CD14-positive monocyte (primary cell): ENCODE measurements around the gene PHF12. TPM values are rescaled to one million over a fixed set of nuclear protein-coding genes. Genes with fewer than 3 reads are reported as not detected.
"Not testable (repeated sequence)": the region's sequence is repeated elsewhere in the genome, so short reads cannot be mapped to it uniquely, and the experiment has no call there.

Source experiments
- DNase-seq, 3 donors: peaks; one replicate each; pipeline ENCODE4 v3.0.0-alpha.2; 2011 to 2022
- H2AFZ ChIP-seq: 2 replicates; pipeline ENCODE4 v1.6.0; 2012; ENCODE audit warnings: mild to moderate bottlenecking, low read depth, low read length, inconsistent platforms; ENCODE audit not compliant: insufficient read depth, poor library complexity, severe bottlenecking
- H3K27ac ChIP-seq, 2 donors: 1 replicate in 1 of 2; 2 replicates in 1 of 2; pipeline ENCODE4 v1.5.1; 2012 to 2013; ENCODE audit warnings: low read length in 2 of 2, control low read depth in 1 of 2, inconsistent platforms in 1 of 2, low read depth in 1 of 2, mild to moderate bottlenecking in 1 of 2
- H3K27me3 ChIP-seq, 2 donors: one replicate each; pipeline versions ENCODE4 v1.6.0 to v1.6.1; 2011 to 2013; ENCODE audit warnings: low read length in 2 of 2; ENCODE audit not compliant: control insufficient read depth in 2 of 2, insufficient read depth in 2 of 2
- H3K36me3 ChIP-seq, 2 donors: replicated peaks in 1 of 2; 1 replicate in 1 of 2; 2 replicates in 1 of 2; pipeline versions ENCODE4 v1.5.1 to v1.6.1; 2012 to 2013; ENCODE audit warnings: low read length in 2 of 2, control low read depth in 1 of 2, inconsistent platforms in 1 of 2, mild to moderate bottlenecking in 1 of 2; ENCODE audit not compliant: insufficient read depth in 2 of 2, control insufficient read depth in 1 of 2
- H3K4me1 ChIP-seq, 2 donors: 1 replicate in 1 of 2; 2 replicates in 1 of 2; pipeline versions ENCODE4 v1.5.1 to v1.6.1; 2012 to 2013; ENCODE audit warnings: low read length in 2 of 2, control low read depth in 1 of 2, inconsistent platforms in 1 of 2, mild to moderate bottlenecking in 1 of 2, moderate library complexity in 1 of 2; ENCODE audit not compliant: insufficient read depth in 2 of 2, control insufficient read depth in 1 of 2
- H3K4me2 ChIP-seq: replicated peaks from 2 replicates; pipeline ENCODE3; 2012; ENCODE audit warnings: low read length, moderate library complexity, mild to moderate bottlenecking; ENCODE audit not compliant: poor library complexity, severe bottlenecking; ENCODE audit errors: extremely low read depth
- H3K4me3 ChIP-seq, 3 experiments: fragments of 200-600 bp in 1 of 3; sonication (generic) in 1 of 3; replicated peaks in 1 of 3; 1 replicate in 2 of 3; 2 replicates in 1 of 3; pipeline ENCODE4 v1.5.1; 2011 to 2013; ENCODE audit warnings: low read length in 3 of 3, mild to moderate bottlenecking in 3 of 3, control low read depth in 2 of 3, low read depth in 2 of 3, inconsistent platforms in 1 of 3, moderate library complexity in 1 of 3
- H3K79me2 ChIP-seq: 2 replicates; pipeline ENCODE4 v1.6.0; 2012; ENCODE audit warnings: mild to moderate bottlenecking, control low read depth, inconsistent platforms, low read length, moderate library complexity; ENCODE audit not compliant: insufficient read depth
- H3K9ac ChIP-seq: 2 replicates; pipeline ENCODE4 v1.6.0; 2017; ENCODE audit warnings: low read length, mild to moderate bottlenecking; ENCODE audit not compliant: insufficient read depth, poor library complexity, severe bottlenecking
- H3K9me3 ChIP-seq, 2 donors: replicated peaks in 1 of 2; 1 replicate in 1 of 2; 2 replicates in 1 of 2; pipeline versions ENCODE4 v1.5.1 to v1.6.1; 2012 to 2013; ENCODE audit warnings: low read length in 2 of 2, control low read depth in 1 of 2; ENCODE audit not compliant: control insufficient read depth in 1 of 2, insufficient read depth in 1 of 2
- H4K20me1 ChIP-seq: 2 replicates; pipeline ENCODE4 v1.6.0; 2012; ENCODE audit warnings: mild to moderate bottlenecking, low read length, control low read depth, moderate library complexity; ENCODE audit not compliant: insufficient read depth
- H3K27ac Mint-ChIP-seq, 7 donors: one replicate each; pipeline ENCODE4 v1.8.0; 2020; ENCODE audit warnings: mild to moderate bottlenecking in 7 of 7, mixed read lengths in 7 of 7, moderate library complexity in 6 of 7, inconsistent platforms in 2 of 7
- H3K27me3 Mint-ChIP-seq, 3 donors: one replicate each; pipeline ENCODE4 v1.8.0; 2021 to 2022; ENCODE audit warnings: low read depth in 3 of 3, mild to moderate bottlenecking in 3 of 3, mixed read lengths in 3 of 3, moderate library complexity in 3 of 3, inconsistent platforms in 1 of 3
- H3K36me3 Mint-ChIP-seq, 2 donors: one replicate each; pipeline ENCODE4 v1.8.0; 2020; ENCODE audit warnings: mixed read lengths in 2 of 2, inconsistent platforms in 1 of 2, mild to moderate bottlenecking in 1 of 2
- H3K4me1 Mint-ChIP-seq: one replicate; pipeline ENCODE4 v1.8.0; 2020; ENCODE audit warnings: mild to moderate bottlenecking, mixed read lengths
- H3K4me3 Mint-ChIP-seq, 2 donors: one replicate each; pipeline ENCODE4 v1.8.0; 2020; ENCODE audit warnings: mild to moderate bottlenecking in 2 of 2, mixed read lengths in 2 of 2, moderate library complexity in 1 of 2
- H3K9me3 Mint-ChIP-seq, 7 donors: one replicate each; pipeline ENCODE4 v1.8.0; 2020 to 2022; ENCODE audit warnings: mixed read lengths in 7 of 7, mild to moderate bottlenecking in 6 of 7, moderate library complexity in 6 of 7, inconsistent platforms in 2 of 7
- CTCF ChIP-seq: fragments of 200-600 bp; IDR thresholded peaks from one replicate; pipeline ENCODE4 v1.8.0; 2022; ENCODE audit warnings: antibody characterized with exemption, mild to moderate bottlenecking
- WGBS: methylation state at CpG from one replicate; pipeline ENCODE4 v1.1.5; 2013; ENCODE audit warnings: missing lambda C conversion rate; ENCODE audit not compliant: insufficient coverage; 5-methylcytosine and 5-hydroxymethylcytosine counted together
- intact Hi-C, 2 donors: fragments of 100-400 bp; cut with micrococcal nuclease; formaldehyde crosslinking; loops; one replicate each; pipeline versions ENCODE4 v1.15.0 to v1.15.1; 2023
- polyA plus RNA-seq, 3 donors: library from polyadenylated mRNA; depleted of rRNA in 1 of 3; unstranded in 2 of 3; stranded (reverse) in 1 of 3; fragments of 300-500 nt in 2 of 3; fragments of >200 nt in 1 of 3; fragmentation: Illumina TruSeq in 2 of 3; gene quantifications; 1 replicate in 2 of 3; 2 replicates in 1 of 3; pipeline ENCODE4 v1.2.3, GENCODE V29; 2012 to 2021

Gene PHF12
- polyA plus RNA-seq, 3 donors, result 1.4 to 62.5 (median 2.5) TPM

GRCh38 chr17:28878981-28879380 lies 72.3 kb downstream of the PHF12 start:
- no peaks in the 10 kb centered on the region for H3K27me3 Mint-ChIP-seq
- peak overlapping the region in 2 of 7 donors; percentile 14 to 68 for H3K27ac Mint-ChIP-seq
- H3K27ac ChIP-seq, result no peak overlapping the region
- no peak for DNase-seq
- intact Hi-C loops, result no loop called here
- H3K4me1 ChIP-seq, result no peaks in the 10 kb centered on the region
- 100% methylated on average over 2 of the region's 4 CpGs for WGBS
- peaks cover 51% of the 10 kb centered on the region for H4K20me1 ChIP-seq
- no peak overlapping the region for H2AFZ ChIP-seq
- H3K9ac ChIP-seq, result no peak overlapping the region
- no peaks in the 10 kb centered on the region for H3K27me3 ChIP-seq
- peaks cover 57% of the 10 kb centered on the region in 2 donors for H3K36me3 Mint-ChIP-seq
- H3K4me3 ChIP-seq, result no peak overlapping the region
- H3K4me1 Mint-ChIP-seq, result no peaks in the 10 kb centered on the region
- no peak overlapping the region for H3K4me2 ChIP-seq
- no peak overlapping the region for H3K4me3 Mint-ChIP-seq
- H3K79me2 ChIP-seq, result no peaks in the 10 kb centered on the region
- H3K36me3 ChIP-seq, result peaks cover 54 to 62% of the 10 kb centered on the region in 2 donors
- H3K9me3 ChIP-seq, result no peaks in the 10 kb centered on the region
- peaks cover 0 to 2% (median 0%) of the 10 kb centered on the region in 7 donors for H3K9me3 Mint-ChIP-seq
- no peak for TF ChIP-seq CTCF

- Histone ChIP-seq H3K4me3 (no peak overlapping the region), H3K9me3 (no peaks in the 10 kb centered on the region), H3K36me3 (peaks cover 47 to 56% of the 10 kb centered on the region in 2 donors), H3K79me2 (no peaks in the 10 kb centered on the region), H3K4me2 (no peak overlapping the region), H4K20me1 (peaks cover 45% of the 10 kb centered on the region), H3K9ac (no peak overlapping the region), H3K4me1 (no peaks in the 10 kb centered on the region), H3K27ac (no peak overlapping the region), H3K27me3 (no peaks in the 10 kb centered on the region), H2AFZ (no peak overlapping the region)
- H3K27me3 Mint-ChIP-seq, result peaks cover 0 to 2% (median 0%) of the 10 kb centered on the region in 3 donors
- H3K4me3 Mint-ChIP-seq, result no peak overlapping the region
- no peak for TF ChIP-seq CTCF
- intact Hi-C loops, result no loop called here
- peak overlapping the region in 1 of 7 donors; percentile 46 for H3K27ac Mint-ChIP-seq
- H3K4me1 Mint-ChIP-seq, result no peaks in the 10 kb centered on the region
- peaks cover 0 to 2% (median 0%) of the 10 kb centered on the region in 7 donors for H3K9me3 Mint-ChIP-seq
- H3K36me3 Mint-ChIP-seq, result peaks cover 52% of the 10 kb centered on the region in 2 donors
- no CpG with 5 or more reads among the region's 2 CpGs for WGBS
- DNase-seq, result no peak
Measured at GRCh38 chr17:28878158-28878910, 73.0 kb downstream of the PHF12 start.

- H2AFZ ChIP-seq, H3K4me1 ChIP-seq, H3K27ac ChIP-seq, H3K9ac ChIP-seq, H3K27me3 ChIP-seq, H3K4me2 ChIP-seq, H3K27me3 Mint-ChIP-seq, DNase-seq, H3K4me3 Mint-ChIP-seq, H3K9me3 Mint-ChIP-seq, H3K79me2 ChIP-seq, H3K9me3 ChIP-seq, H3K4me1 Mint-ChIP-seq, H3K4me3 ChIP-seq, intact Hi-C loops: not testable (repeated sequence)
- Histone ChIP-seq H3K36me3 (peaks cover 36 to 45% of the 10 kb centered on the region in 2 donors), H4K20me1 (peaks cover 34% of the 10 kb centered on the region)
- peaks cover 41% of the 10 kb centered on the region in 2 donors for H3K36me3 Mint-ChIP-seq
- 100% methylated on average over 1 of the region's 6 CpGs for WGBS
- peak overlapping the region in 3 of 7 donors; percentile 27 to 59 (median 49) for H3K27ac Mint-ChIP-seq
Measured at GRCh38 chr17:28877150-28877711, 74.1 kb downstream of the PHF12 start.
